HG02852 (cell line): ENCODE results near the gene NKX6-1.

ENCODE experiments used
- ATAC-seq: cut with Tn5 transposase; IDR thresholded peaks from one replicate; pipeline ENCODE4 v1.9.1; 2021; ENCODE audit warnings: mild to moderate bottlenecking, moderate library complexity; ENCODE audit not compliant: unreplicated experiment

NKX6-1 gene

GRCh38 chr4:84480082-84480481 is 19.0 kb downstream of the NKX6-1 start:
- no peak for ATAC-seq

GRCh38 chr4:84479663-84480062 is 19.4 kb downstream of the NKX6-1 start:
- no peak for ATAC-seq

GRCh38 chr4:84477738-84478137 is 21.4 kb downstream of the NKX6-1 start:
- no peak for ATAC-seq

- ATAC-seq = no peak
Measured at GRCh38 chr4:84474107-84474506, 25.0 kb downstream of the NKX6-1 start.

GRCh38 chr4:84472154-84472553 is 26.9 kb downstream of the NKX6-1 start:
- no peak for ATAC-seq

GRCh38 chr4:84470204-84470785 is 28.8 kb downstream of the NKX6-1 start:
- no peak for ATAC-seq

- no peak for ATAC-seq
Measured at GRCh38 chr4:84467601-84468000, 31.5 kb downstream of the NKX6-1 start.

- ATAC-seq = no peak
Measured at GRCh38 chr4:84459783-84460182, 39.3 kb downstream of the NKX6-1 start.

- ATAC-seq = no peak
Measured at GRCh38 chr4:84456157-84456556, 42.9 kb downstream of the NKX6-1 start.

- ATAC-seq = no peak
Measured at GRCh38 chr4:84455697-84456096, 43.4 kb downstream of the NKX6-1 start.

- ATAC-seq = no peak
Measured at GRCh38 chr4:84451546-84451945, 47.5 kb downstream of the NKX6-1 start.

- no peak for ATAC-seq
Measured at GRCh38 chr4:84443523-84443922, 55.6 kb downstream of the NKX6-1 start.

GRCh38 chr4:84442778-84443177 is 56.3 kb downstream of the NKX6-1 start:
- ATAC-seq = no peak
